Smooth muscle cell (in vitro differentiated cells): ENCODE data around the gene ENAH. TPM values are rescaled to one million over a fixed set of nuclear protein-coding genes. Genes with fewer than 3 reads are reported as not detected.
A peak's percentile ranks its signal among the peaks of the same experiment; 100 is the strongest.

ENCODE experiments used
- DNase-seq: peaks from one replicate; lab custom pipeline; 2025; ENCODE audit not compliant: unreplicated experiment; lab: John Stamatoyannopoulos, UW
- H2AFZ ChIP-seq: fragments of 200-600 bp; sonication (generic); 2 replicates; pipeline ENCODE4 v1.6.0; 2016; ENCODE audit warnings: antibody characterized with exemption, low read depth, mild to moderate bottlenecking
- H3F3A ChIP-seq: fragments of 200-600 bp; sonication (generic); 2 replicates; pipeline ENCODE4 v1.6.0; 2017; ENCODE audit warnings: antibody characterized with exemption, low read depth
- H3K27ac ChIP-seq: fragments of 200-600 bp; sonication (generic); 2 replicates; pipeline ENCODE4 v1.5.1; 2016; ENCODE audit warnings: low read depth, mild to moderate bottlenecking
- H3K27me3 ChIP-seq: fragments of 200-600 bp; sonication (generic); 2 replicates; pipeline ENCODE4 v1.6.1; 2016; ENCODE audit warnings: low read depth, mild to moderate bottlenecking
- H3K36me3 ChIP-seq: fragments of 200-600 bp; sonication (generic); 2 replicates; pipeline ENCODE4 v1.5.1; 2016; ENCODE audit warnings: low read depth
- H3K4me1 ChIP-seq: fragments of 200-600 bp; sonication (generic); 2 replicates; pipeline ENCODE4 v1.5.1; 2016; ENCODE audit warnings: low read depth
- H3K4me2 ChIP-seq: fragments of 200-600 bp; sonication (generic); 2 replicates; pipeline ENCODE4 v1.6.0; 2016; ENCODE audit warnings: mild to moderate bottlenecking
- H3K4me3 ChIP-seq: fragments of 200-600 bp; sonication (generic); 2 replicates; pipeline ENCODE4 v1.5.1; 2016; ENCODE audit warnings: mild to moderate bottlenecking
- H3K79me2 ChIP-seq: fragments of 200-600 bp; sonication (generic); 2 replicates; pipeline ENCODE4 v1.6.0; 2016; ENCODE audit warnings: low read depth, mild to moderate bottlenecking
- H3K9ac ChIP-seq: fragments of 200-600 bp; sonication (generic); 2 replicates; pipeline ENCODE4 v1.6.0; 2016; ENCODE audit warnings: low read depth
- H3K9me3 ChIP-seq: fragments of 200-600 bp; sonication (generic); replicated peaks from 2 replicates; pipeline ENCODE4 v1.5.1; 2016; ENCODE audit warnings: low read depth
- H4K20me1 ChIP-seq: fragments of 200-600 bp; sonication (generic); 2 replicates; pipeline ENCODE4 v1.6.0; 2016; ENCODE audit warnings: low read depth
- CTCF ChIP-seq: fragments of 200-600 bp; sonication (generic); IDR thresholded peaks from 2 replicates; pipeline ENCODE4 v1.5.1; 2017; ENCODE audit warnings: borderline replicate concordance, mild to moderate bottlenecking, antibody characterized with exemption; ENCODE audit not compliant: insufficient read depth, poor library complexity, severe bottlenecking
- WGBS: methylation state at CpG from one replicate; pipeline ENCODE4 v1.1.7; 2016; ENCODE audit warnings: low lambda C conversion rate; 5-methylcytosine and 5-hydroxymethylcytosine counted together
- polyA plus RNA-seq: library from polyadenylated mRNA; unstranded; fragments of >200 nt; fragmentation: Nextera tagmentation; extraction: Ambion mirVana; gene quantifications from 2 replicates; pipeline ENCODE4 v1.2.1, GENCODE V29; 2016
- total RNA-seq: library from RNA; depleted of rRNA; stranded (reverse); fragments of >200 nt; gene quantifications from 2 replicates; pipeline ENCODE4 v1.2.3, GENCODE V29; 2014

Gene ENAH
- total and polyA plus RNA-seq, 2 experiments from 2014 or later = 39.3 to 147 TPM

GRCh38 chr1:225543350-225543749, 109.6 kb downstream of the ENAH start:
- Histone ChIP-seq H3K9ac (no peak overlapping the region), H3K4me1 (peaks cover 3% of the 10 kb centered on the region), H3K4me2 (no peak overlapping the region), H3K27me3 (no peaks in the 10 kb centered on the region), H3K4me3 (no peak overlapping the region), H2AFZ (no peak overlapping the region), H4K20me1 (peaks cover 98% of the 10 kb centered on the region), H3K27ac (peak overlapping the region; percentile 13), H3K79me2 (peaks cover 100% of the 10 kb centered on the region), H3K36me3 (no peaks in the 10 kb centered on the region), H3F3A (no peaks in the 10 kb centered on the region), H3K9me3 (no peaks in the 10 kb centered on the region)
- DNase-seq = no peak
- TF ChIP-seq CTCF = no peak

- Histone ChIP-seq H3K79me2 (peaks cover 100% of the 10 kb centered on the region), H3F3A (no peaks in the 10 kb centered on the region), H3K4me2 (no peak overlapping the region), H3K27ac (no peak overlapping the region), H3K4me1 (peaks cover 6% of the 10 kb centered on the region), H3K36me3 (no peaks in the 10 kb centered on the region), H2AFZ (no peak overlapping the region), H4K20me1 (peaks cover 98% of the 10 kb centered on the region), H3K9me3 (no peaks in the 10 kb centered on the region), H3K9ac (no peak overlapping the region), H3K4me3 (no peak overlapping the region), H3K27me3 (no peaks in the 10 kb centered on the region)
- 83% methylated on average over 9 of the region's 9 CpGs for WGBS
- no peak for DNase-seq
- TF ChIP-seq CTCF = no peak
Measured at GRCh38 chr1:225541383-225541782, 111.5 kb downstream of the ENAH start.

- no peak overlapping the region for H3K4me3 ChIP-seq
- no peak for DNase-seq
- no peak overlapping the region for H3K4me2 ChIP-seq
- WGBS = 96% methylated on average over 4 of the region's 4 CpGs
- H4K20me1 ChIP-seq = peaks cover 100% of the 10 kb centered on the region
- peaks cover 5% of the 10 kb centered on the region for H3K4me1 ChIP-seq
- H3K9ac ChIP-seq = no peak overlapping the region
- H3K79me2 ChIP-seq = peaks cover 100% of the 10 kb centered on the region
- no peaks in the 10 kb centered on the region for H3K36me3 ChIP-seq
- no peaks in the 10 kb centered on the region for H3K9me3 ChIP-seq
- H3F3A ChIP-seq = no peaks in the 10 kb centered on the region
- no peaks in the 10 kb centered on the region for H3K27me3 ChIP-seq
- no peak overlapping the region for H2AFZ ChIP-seq
- TF ChIP-seq CTCF = no peak
- no peak overlapping the region for H3K27ac ChIP-seq
Measured at GRCh38 chr1:225539575-225539974, 113.3 kb downstream of the ENAH start.

- 87% methylated on average over 1 of the region's 1 CpG for WGBS
- H3K36me3 ChIP-seq = no peaks in the 10 kb centered on the region
- TF ChIP-seq CTCF = no peak
- H3F3A ChIP-seq = no peaks in the 10 kb centered on the region
- peaks cover 100% of the 10 kb centered on the region for H3K79me2 ChIP-seq
- peaks cover 10% of the 10 kb centered on the region for H3K4me1 ChIP-seq
- no peak overlapping the region for H3K4me3 ChIP-seq
- no peak overlapping the region for H3K27ac ChIP-seq
- no peak overlapping the region for H3K4me2 ChIP-seq
- no peaks in the 10 kb centered on the region for H3K9me3 ChIP-seq
- H3K27me3 ChIP-seq = no peaks in the 10 kb centered on the region
- no peak overlapping the region for H2AFZ ChIP-seq
- peaks cover 100% of the 10 kb centered on the region for H4K20me1 ChIP-seq
- no peak overlapping the region for H3K9ac ChIP-seq
- no peak for DNase-seq
Measured at GRCh38 chr1:225539069-225539468, 113.9 kb downstream of the ENAH start.
